Ectodermal cell (in vitro differentiated cells): ENCODE results near the gene RABGEF1.
"Not testable (repeated sequence)": the region's sequence is repeated elsewhere in the genome, so short reads cannot be mapped to it uniquely, and the experiment has no call there.

Experiments
- H3K27ac ChIP-seq: 2 replicates; pipeline ENCODE4 v1.7.0; 2013; ENCODE audit warnings: mild to moderate bottlenecking, low read depth, low read length; ENCODE audit not compliant: insufficient read depth, poor library complexity, severe bottlenecking
- H3K27me3 ChIP-seq: 2 replicates; pipeline ENCODE4 v1.7.0; 2013; ENCODE audit warnings: mild to moderate bottlenecking, low read length; ENCODE audit not compliant: insufficient read depth, control insufficient read depth, poor library complexity, severe bottlenecking
- H3K36me3 ChIP-seq: one replicate; pipeline ENCODE4 v1.7.0; 2013; ENCODE audit warnings: low read length; ENCODE audit not compliant: control insufficient read depth, insufficient read depth
- H3K4me1 ChIP-seq: one replicate; pipeline ENCODE4 v1.7.0; 2013; ENCODE audit warnings: low read length; ENCODE audit not compliant: control insufficient read depth, insufficient read depth
- H3K4me3 ChIP-seq: 2 replicates; pipeline ENCODE4 v1.7.0; 2013; ENCODE audit warnings: low read depth, low read length, control low read depth; ENCODE audit not compliant: insufficient read depth
- H3K9me3 ChIP-seq: 2 replicates; pipeline ENCODE4 v1.7.0; 2013; ENCODE audit warnings: mild to moderate bottlenecking, low read length, moderate library complexity; ENCODE audit not compliant: control insufficient read depth
- WGBS, 2 experiments: methylation state at CpG; one replicate each; pipeline ENCODE4 v1.1.7; 2013; ENCODE audit warnings: missing lambda C conversion rate in 2 of 2; 5-methylcytosine and 5-hydroxymethylcytosine counted together

Gene RABGEF1

DNA sequence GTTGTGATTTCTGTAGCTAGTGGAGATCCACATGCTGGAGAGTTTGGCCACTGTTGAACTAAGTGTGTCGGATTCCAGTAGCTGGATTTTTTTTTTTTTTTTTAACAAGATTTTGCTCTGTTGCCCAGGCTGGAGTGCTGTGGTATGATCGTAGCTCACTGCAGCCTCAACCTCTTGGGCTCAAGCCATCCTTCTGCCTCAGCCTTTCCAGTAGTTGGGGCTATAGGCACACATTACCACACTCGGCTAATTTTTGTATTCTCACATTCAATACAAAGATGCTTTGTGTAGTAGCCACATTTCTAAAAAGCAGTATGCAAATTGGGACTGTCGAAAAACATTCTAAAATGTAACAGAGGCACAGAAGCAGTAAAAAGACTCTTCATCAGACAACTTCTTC, 63.5 kb downstream of the RABGEF1 start:
- 93% methylated on average over 3 to 4 of the region's 4 CpGs for WGBS, 2 experiments
- Histone ChIP-seq H3K27me3 (no peaks in the 10 kb centered on the region), H3K9me3 (no peaks in the 10 kb centered on the region), H3K4me3 (no peak overlapping the region), H3K4me1 (no peaks in the 10 kb centered on the region), H3K36me3 (peaks cover 12% of the 10 kb centered on the region), H3K27ac (no peak overlapping the region)

DNA sequence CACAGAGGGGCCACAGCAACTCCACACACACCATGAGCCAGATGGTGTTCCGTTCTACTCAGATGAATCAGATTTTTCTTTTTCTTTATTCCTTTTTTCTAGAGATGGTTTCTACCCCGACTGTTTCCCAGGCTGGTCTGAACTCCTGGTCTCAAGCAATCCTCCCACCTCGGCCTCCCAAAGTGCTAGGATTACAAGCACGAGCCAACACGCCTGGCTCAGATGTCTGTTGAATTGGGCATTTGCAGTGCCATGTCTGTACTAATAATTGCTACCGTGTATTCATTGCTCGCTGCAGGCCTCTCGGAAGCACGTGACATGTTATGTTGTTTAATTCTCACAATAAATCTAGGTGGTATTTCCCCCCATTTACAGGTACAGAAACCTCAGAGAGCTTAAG, 67.2 kb downstream of the RABGEF1 start:
- WGBS, 2 experiments: 92 to 94% methylated on average over 7 to 9 of the region's 9 CpGs
- H3K4me1 ChIP-seq: no peaks in the 10 kb centered on the region
- peaks cover 23% of the 10 kb centered on the region for H3K36me3 ChIP-seq
- no peak overlapping the region for H3K4me3 ChIP-seq
- no peaks in the 10 kb centered on the region for H3K9me3 ChIP-seq
- no peak overlapping the region for H3K27ac ChIP-seq
- H3K27me3 ChIP-seq: no peaks in the 10 kb centered on the region

DNA sequence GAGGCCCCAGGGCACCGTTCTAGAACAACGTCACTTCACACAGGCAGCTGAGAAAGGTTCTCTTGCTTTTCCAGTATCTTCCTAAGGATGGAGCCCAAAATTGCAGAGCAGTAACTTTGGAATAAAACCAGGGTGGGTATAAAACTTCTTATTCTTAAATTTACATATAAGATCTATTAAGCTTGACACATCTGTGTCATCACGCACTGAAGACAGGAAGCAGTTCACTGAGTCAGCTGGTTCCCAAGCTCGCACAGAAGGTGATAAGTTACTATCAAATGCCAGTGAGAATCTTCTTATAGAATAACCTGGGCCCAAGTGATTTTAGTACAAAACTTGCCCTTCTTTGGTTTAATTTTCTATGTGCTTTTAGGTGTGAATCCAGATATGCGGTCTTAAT, 70.2 kb downstream of the RABGEF1 start:
- Histone ChIP-seq H3K27ac (no peak overlapping the region), H3K4me1 (no peaks in the 10 kb centered on the region), H3K27me3 (no peaks in the 10 kb centered on the region), H3K9me3 (no peaks in the 10 kb centered on the region), H3K4me3 (no peak overlapping the region), H3K36me3 (peaks cover 11% of the 10 kb centered on the region)
- WGBS, 2 experiments: 97% methylated on average over 4 to 5 of the region's 5 CpGs

GRCh38 chr7:66815186-66815875, 74.8 kb downstream of the RABGEF1 start:
- not testable (repeated sequence) for H3K27me3 ChIP-seq, H3K27ac ChIP-seq

GRCh38 chr7:66815951-66816350, 75.4 kb downstream of the RABGEF1 start:
- no peak overlapping the region for H3K27ac ChIP-seq
- H3K9me3 ChIP-seq: no peaks in the 10 kb centered on the region
- no peaks in the 10 kb centered on the region for H3K27me3 ChIP-seq
- H3K36me3 ChIP-seq: peaks cover 6% of the 10 kb centered on the region
- no peak overlapping the region for H3K4me3 ChIP-seq
- no peaks in the 10 kb centered on the region for H3K4me1 ChIP-seq
- 88 to 93% methylated on average over 7 of the region's 7 CpGs for WGBS, 2 experiments

More at GRCh38 chr7:66815186-66815875, 74.8 kb downstream of the RABGEF1 start:
- H3K4me1 ChIP-seq, H3K36me3 ChIP-seq, H3K4me3 ChIP-seq, H3K9me3 ChIP-seq: not testable (repeated sequence)
- WGBS, 2 experiments: 91 to 94% methylated on average over 15 of the region's 15 CpGs

GRCh38 chr7:66816658-66817057, 76.1 kb downstream of the RABGEF1 start:
- not testable (repeated sequence) for H3K27me3 ChIP-seq, H3K4me1 ChIP-seq, H3K27ac ChIP-seq, H3K36me3 ChIP-seq, H3K4me3 ChIP-seq, H3K9me3 ChIP-seq
- WGBS, 2 experiments: 95 to 98% methylated on average over 6 to 7 of the region's 7 CpGs

DNA sequence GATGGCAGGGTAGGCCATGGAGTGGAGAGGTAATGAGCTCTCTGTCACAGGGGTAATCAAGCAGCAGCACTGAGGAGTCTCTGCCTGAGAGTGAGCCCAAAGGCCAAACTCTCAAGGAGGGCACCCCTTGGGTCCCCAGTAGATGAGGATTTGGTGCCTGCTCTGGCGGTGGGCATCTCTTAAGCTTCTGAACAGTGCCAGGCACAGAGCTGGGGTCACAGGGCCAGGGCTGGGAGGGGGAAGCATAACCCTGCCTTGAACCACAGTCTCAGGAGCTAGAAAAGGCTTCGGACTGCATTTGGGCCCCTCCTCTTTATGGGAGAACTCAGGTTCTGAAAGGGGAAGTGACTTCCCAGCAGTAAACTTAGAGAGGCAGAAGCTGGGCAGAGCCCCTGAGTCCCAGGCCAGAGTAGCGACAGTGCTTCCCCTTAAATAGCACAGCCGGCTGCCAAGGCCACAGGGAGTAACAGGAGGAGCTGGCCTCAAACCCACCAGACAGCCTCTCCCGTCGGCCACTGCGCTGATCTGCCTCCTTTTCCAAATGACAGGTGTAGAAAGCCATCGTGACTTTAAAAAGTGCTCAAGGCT, 76.8 kb downstream of the RABGEF1 start:
- H3K36me3 ChIP-seq, H3K27me3 ChIP-seq, H3K4me1 ChIP-seq, H3K9me3 ChIP-seq, H3K4me3 ChIP-seq, H3K27ac ChIP-seq: not testable (repeated sequence)
- 89 to 96% methylated on average over 7 of the region's 8 CpGs for WGBS, 2 experiments

DNA sequence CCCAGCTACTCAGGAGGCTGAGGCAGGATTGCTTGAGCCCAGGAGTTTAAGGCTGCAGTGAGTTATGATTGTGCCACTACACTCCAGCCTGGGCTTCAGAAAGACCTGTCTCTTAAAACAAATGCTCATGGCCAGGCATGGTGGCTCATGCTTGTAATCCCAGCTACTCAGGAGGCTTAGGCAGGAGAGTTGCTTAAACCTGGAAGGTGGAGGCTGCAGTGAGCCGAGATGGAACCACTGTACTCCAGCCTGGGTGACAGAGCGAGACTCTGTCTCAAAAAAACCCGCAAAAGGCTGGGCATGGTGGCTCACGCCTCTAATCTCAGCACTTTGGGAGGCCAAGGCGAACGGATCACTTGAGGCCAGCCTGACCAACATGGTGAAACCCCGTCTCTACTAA, 77.4 kb downstream of the RABGEF1 start:
- H3K4me3 ChIP-seq, H3K4me1 ChIP-seq, H3K27me3 ChIP-seq, H3K36me3 ChIP-seq, H3K27ac ChIP-seq, H3K9me3 ChIP-seq: not testable (repeated sequence)
- WGBS, 2 experiments: 87 to 92% methylated on average over 7 of the region's 7 CpGs

GRCh38 chr7:66824041-66824440, 83.5 kb downstream of the RABGEF1 start:
- no peaks in the 10 kb centered on the region for H3K9me3 ChIP-seq
- H3K27me3 ChIP-seq: no peaks in the 10 kb centered on the region
- H3K27ac ChIP-seq: no peak overlapping the region
- H3K4me3 ChIP-seq: no peak overlapping the region
- WGBS, 2 experiments: 93 to 95% methylated on average over 7 of the region's 7 CpGs
- no peaks in the 10 kb centered on the region for H3K36me3 ChIP-seq
- H3K4me1 ChIP-seq: no peaks in the 10 kb centered on the region

DNA sequence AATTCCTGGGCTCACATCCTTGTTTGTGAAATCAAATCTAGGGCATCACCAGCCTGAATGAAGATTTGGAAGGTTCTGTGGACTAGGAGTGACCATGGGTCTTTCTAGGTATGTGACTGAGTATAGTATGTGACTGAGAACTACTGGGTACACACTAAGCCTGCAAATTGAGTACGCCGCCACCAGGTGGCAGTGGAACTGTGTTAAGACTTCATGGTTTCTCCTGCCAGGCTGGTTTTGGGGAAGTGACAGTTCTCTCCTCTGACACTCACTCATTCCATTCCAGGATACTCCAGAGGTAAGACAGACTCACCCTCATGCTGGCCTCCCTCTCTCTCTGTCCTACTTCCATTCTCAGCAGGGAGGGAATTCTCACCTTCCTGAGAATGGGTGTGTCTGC, 85.0 kb downstream of the RABGEF1 start:
- WGBS, 2 experiments: 31 to 56% methylated on average over 2 of the region's 2 CpGs
- H3K27ac ChIP-seq, H3K9me3 ChIP-seq, H3K4me1 ChIP-seq, H3K27me3 ChIP-seq, H3K36me3 ChIP-seq, H3K4me3 ChIP-seq: not testable (repeated sequence)
